Measurements from ENCODE around the gene ADAM10.

Gene ADAM10

GRCh38 chr15:58737298-58737697 lies 12.2 kb downstream of the ADAM10 start:
- H3K27me3 ChIP-seq (replicated peaks; ENCODE audit: control insufficient read depth, insufficient read depth, low read length): no peaks in the 10 kb centered on the region
- H3K4me1 ChIP-seq (ENCODE audit: control insufficient read depth, insufficient read depth, low read length): peaks cover 21% of the 10 kb centered on the region
- H3K36me3 ChIP-seq (ENCODE audit: control insufficient read depth, insufficient read depth, low read length, severe bottlenecking): no peaks in the 10 kb centered on the region
- no peaks in the 10 kb centered on the region for H3K9me3 ChIP-seq (ENCODE audit: control insufficient read depth, low read length)
- H3K9ac ChIP-seq (ENCODE audit: low read length): no peak overlapping the region
- DNase-seq (ENCODE audit: low read depth): no peak
- H3K4me3 ChIP-seq (ENCODE audit: low read length): no peak overlapping the region

DNA sequence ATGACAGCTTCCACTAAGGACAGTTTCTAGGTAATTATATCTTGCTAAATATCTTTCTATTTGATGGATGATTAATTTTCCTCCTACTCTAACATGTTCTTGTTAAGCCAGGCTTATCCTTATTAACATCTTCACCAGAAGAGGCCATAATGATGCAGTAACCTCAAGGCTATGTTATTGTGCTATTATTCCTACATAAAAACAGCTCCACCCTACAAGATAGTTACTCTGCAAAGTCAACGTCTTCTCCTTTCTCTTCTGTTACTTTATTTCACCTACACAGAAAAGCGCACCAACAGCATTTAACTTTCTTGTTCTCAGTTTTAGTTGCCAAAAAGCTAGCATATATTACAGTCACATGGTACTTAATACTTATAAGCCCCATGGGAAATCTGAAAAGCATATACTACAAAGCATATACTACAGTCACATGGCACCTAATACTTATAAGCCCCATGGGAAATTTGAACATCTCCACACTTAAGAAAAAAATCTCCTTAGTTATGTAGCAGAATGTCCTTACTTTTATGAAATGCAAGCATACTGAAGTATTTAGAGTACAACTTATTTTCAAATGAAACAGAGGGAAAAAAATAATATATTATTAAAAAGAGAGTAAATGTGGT lies 13.4 kb downstream of the ADAM10 start:
- H3K4me1 ChIP-seq (ENCODE audit: control insufficient read depth, insufficient read depth, low read length): peaks cover 33% of the 10 kb centered on the region
- no peaks in the 10 kb centered on the region for H3K9me3 ChIP-seq (ENCODE audit: control insufficient read depth, low read length)
- no peaks in the 10 kb centered on the region for H3K27me3 ChIP-seq (replicated peaks; ENCODE audit: control insufficient read depth, insufficient read depth, low read length)
- no peak overlapping the region for H3K4me3 ChIP-seq (ENCODE audit: low read length)
- no peak for DNase-seq (ENCODE audit: low read depth)
- no peaks in the 10 kb centered on the region for H3K36me3 ChIP-seq (ENCODE audit: control insufficient read depth, insufficient read depth, low read length, severe bottlenecking)
- no peak overlapping the region for H3K9ac ChIP-seq (ENCODE audit: low read length)

DNA sequence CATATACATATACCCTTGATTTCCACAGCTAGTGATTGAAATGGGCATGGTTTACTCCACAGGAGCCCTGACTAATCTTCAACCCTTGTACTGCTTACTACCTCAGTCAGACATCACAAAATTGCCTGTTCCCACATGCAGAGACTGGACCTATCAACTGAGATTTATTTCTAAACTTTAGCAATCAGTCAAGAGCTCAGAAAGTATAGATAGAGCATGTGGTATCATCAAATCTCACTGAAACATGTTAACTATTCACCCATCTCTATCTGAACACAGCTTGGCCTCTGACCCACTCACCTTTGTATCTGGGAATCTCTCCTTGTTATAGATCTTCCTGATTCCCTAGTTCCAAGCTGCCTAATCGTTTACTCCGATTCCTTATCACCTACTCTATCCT lies 14.6 kb downstream of the ADAM10 start:
- no peak for DNase-seq (ENCODE audit: low read depth)
- Histone ChIP-seq H3K9ac (ENCODE audit: low read length) (no peak overlapping the region), H3K36me3 (ENCODE audit: control insufficient read depth, insufficient read depth, low read length, severe bottlenecking) (no peaks in the 10 kb centered on the region), H3K27me3 (replicated peaks; ENCODE audit: control insufficient read depth, insufficient read depth, low read length) (no peaks in the 10 kb centered on the region), H3K9me3 (ENCODE audit: control insufficient read depth, low read length) (no peaks in the 10 kb centered on the region), H3K4me3 (ENCODE audit: low read length) (no peak overlapping the region), H3K4me1 (ENCODE audit: control insufficient read depth, insufficient read depth, low read length) (peaks cover 34% of the 10 kb centered on the region)

GRCh38 chr15:58732625-58733363 lies 16.7 kb downstream of the ADAM10 start:
- no peaks in the 10 kb centered on the region for H3K27me3 ChIP-seq (replicated peaks; ENCODE audit: control insufficient read depth, insufficient read depth, low read length)
- peaks cover 22% of the 10 kb centered on the region for H3K4me1 ChIP-seq (ENCODE audit: control insufficient read depth, insufficient read depth, low read length)
- H3K4me3 ChIP-seq (ENCODE audit: low read length): no peak overlapping the region
- H3K9me3 ChIP-seq (ENCODE audit: control insufficient read depth, low read length): no peaks in the 10 kb centered on the region
- peaks cover 3% of the 10 kb centered on the region for H3K36me3 ChIP-seq (ENCODE audit: control insufficient read depth, insufficient read depth, low read length, severe bottlenecking)
- no peak overlapping the region for H3K9ac ChIP-seq (ENCODE audit: low read length)
- no peak for DNase-seq (ENCODE audit: low read depth)

GRCh38 chr15:58731756-58732535 lies 17.6 kb downstream of the ADAM10 start:
- H3K27me3 ChIP-seq (replicated peaks; ENCODE audit: control insufficient read depth, insufficient read depth, low read length): no peaks in the 10 kb centered on the region
- H3K36me3 ChIP-seq (ENCODE audit: control insufficient read depth, insufficient read depth, low read length, severe bottlenecking): peaks cover 3% of the 10 kb centered on the region
- H3K9ac ChIP-seq (ENCODE audit: low read length): no peak overlapping the region
- H3K4me1 ChIP-seq (ENCODE audit: control insufficient read depth, insufficient read depth, low read length): peaks cover 16% of the 10 kb centered on the region
- no peak overlapping the region for H3K4me3 ChIP-seq (ENCODE audit: low read length)
- DNase-seq (ENCODE audit: low read depth): peak; percentile 78
- no peaks in the 10 kb centered on the region for H3K9me3 ChIP-seq (ENCODE audit: control insufficient read depth, low read length)

GRCh38 chr15:58726867-58727266 lies 22.6 kb downstream of the ADAM10 start:
- no peak for DNase-seq (ENCODE audit: low read depth)
- no peak overlapping the region for H3K9ac ChIP-seq (ENCODE audit: low read length)
- H3K9me3 ChIP-seq (ENCODE audit: control insufficient read depth, low read length): no peaks in the 10 kb centered on the region
- H3K27me3 ChIP-seq (replicated peaks; ENCODE audit: control insufficient read depth, insufficient read depth, low read length): no peaks in the 10 kb centered on the region
- H3K4me1 ChIP-seq (ENCODE audit: control insufficient read depth, insufficient read depth, low read length): peaks cover 20% of the 10 kb centered on the region
- H3K36me3 ChIP-seq (ENCODE audit: control insufficient read depth, insufficient read depth, low read length, severe bottlenecking): peaks cover 3% of the 10 kb centered on the region
- no peak overlapping the region for H3K4me3 ChIP-seq (ENCODE audit: low read length)

- no peak overlapping the region for H3K9ac ChIP-seq (ENCODE audit: low read length)
- H3K4me1 ChIP-seq (ENCODE audit: control insufficient read depth, insufficient read depth, low read length): peaks cover 12% of the 10 kb centered on the region
- H3K27me3 ChIP-seq (replicated peaks; ENCODE audit: control insufficient read depth, insufficient read depth, low read length): no peaks in the 10 kb centered on the region
- DNase-seq (ENCODE audit: low read depth): peak; percentile 53
- H3K36me3 ChIP-seq (ENCODE audit: control insufficient read depth, insufficient read depth, low read length, severe bottlenecking): peaks cover 3% of the 10 kb centered on the region
- H3K9me3 ChIP-seq (ENCODE audit: control insufficient read depth, low read length): no peaks in the 10 kb centered on the region
- H3K4me3 ChIP-seq (ENCODE audit: low read length): no peak overlapping the region
These were observed 25.0 kb downstream of the ADAM10 start for GRCh38 chr15:58724466-58724865.

DNA sequence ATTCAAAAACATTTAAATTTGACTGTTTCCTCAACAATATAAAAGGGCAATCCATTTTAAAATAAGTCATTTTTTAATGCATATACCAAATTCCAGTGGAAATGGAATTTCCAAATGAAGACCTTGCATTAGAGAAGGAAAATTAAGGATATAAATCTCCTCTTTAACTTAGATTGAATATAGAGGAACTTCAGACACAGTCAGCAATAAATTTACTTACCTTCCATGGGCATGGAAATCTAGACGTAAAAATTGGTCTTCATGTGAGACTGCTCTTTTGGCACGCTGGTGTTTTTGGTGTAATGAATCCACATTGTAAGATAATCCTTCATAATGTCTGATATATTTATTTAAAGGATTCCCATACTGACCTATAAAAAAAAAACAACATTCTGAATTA lies 32.1 kb downstream of the ADAM10 start:
- no peak for DNase-seq (ENCODE audit: low read depth)
- Histone ChIP-seq H3K27me3 (replicated peaks; ENCODE audit: control insufficient read depth, insufficient read depth, low read length) (no peaks in the 10 kb centered on the region), H3K36me3 (ENCODE audit: control insufficient read depth, insufficient read depth, low read length, severe bottlenecking) (peaks cover 40% of the 10 kb centered on the region), H3K4me3 (ENCODE audit: low read length) (no peak overlapping the region), H3K9ac (ENCODE audit: low read length) (no peak overlapping the region), H3K9me3 (ENCODE audit: control insufficient read depth, low read length) (no peaks in the 10 kb centered on the region), H3K4me1 (ENCODE audit: control insufficient read depth, insufficient read depth, low read length) (no peaks in the 10 kb centered on the region)

GRCh38 chr15:58716027-58716426 lies 33.5 kb downstream of the ADAM10 start:
- Histone ChIP-seq H3K4me3 (ENCODE audit: low read length) (no peak overlapping the region), H3K9me3 (ENCODE audit: control insufficient read depth, low read length) (no peaks in the 10 kb centered on the region), H3K36me3 (ENCODE audit: control insufficient read depth, insufficient read depth, low read length, severe bottlenecking) (peaks cover 45% of the 10 kb centered on the region), H3K9ac (ENCODE audit: low read length) (no peak overlapping the region), H3K27me3 (replicated peaks; ENCODE audit: control insufficient read depth, insufficient read depth, low read length) (no peaks in the 10 kb centered on the region), H3K4me1 (ENCODE audit: control insufficient read depth, insufficient read depth, low read length) (no peaks in the 10 kb centered on the region)
- DNase-seq (ENCODE audit: low read depth): no peak

GRCh38 chr15:58715266-58715917 lies 34.1 kb downstream of the ADAM10 start:
- H3K9me3 ChIP-seq (ENCODE audit: control insufficient read depth, low read length): no peaks in the 10 kb centered on the region
- no peaks in the 10 kb centered on the region for H3K4me1 ChIP-seq (ENCODE audit: control insufficient read depth, insufficient read depth, low read length)
- H3K27me3 ChIP-seq (replicated peaks; ENCODE audit: control insufficient read depth, insufficient read depth, low read length): no peaks in the 10 kb centered on the region
- peaks cover 45% of the 10 kb centered on the region for H3K36me3 ChIP-seq (ENCODE audit: control insufficient read depth, insufficient read depth, low read length, severe bottlenecking)
- H3K9ac ChIP-seq (ENCODE audit: low read length): no peak overlapping the region
- H3K4me3 ChIP-seq (ENCODE audit: low read length): no peak overlapping the region
- no peak for DNase-seq (ENCODE audit: low read depth)

- no peaks in the 10 kb centered on the region for H3K4me1 ChIP-seq (ENCODE audit: control insufficient read depth, insufficient read depth, low read length)
- peaks cover 24% of the 10 kb centered on the region for H3K36me3 ChIP-seq (ENCODE audit: control insufficient read depth, insufficient read depth, low read length, severe bottlenecking)
- no peaks in the 10 kb centered on the region for H3K9me3 ChIP-seq (ENCODE audit: control insufficient read depth, low read length)
- no peak overlapping the region for H3K9ac ChIP-seq (ENCODE audit: low read length)
- DNase-seq (ENCODE audit: low read depth): no peak
- no peak overlapping the region for H3K4me3 ChIP-seq (ENCODE audit: low read length)
- no peaks in the 10 kb centered on the region for H3K27me3 ChIP-seq (replicated peaks; ENCODE audit: control insufficient read depth, insufficient read depth, low read length)
These were observed 38.8 kb downstream of the ADAM10 start for GRCh38 chr15:58710701-58711100.
